Colonic mucosa (tissue), 4 donors: ENCODE results near the gene IL1RAP. TPM values are rescaled to one million over a fixed set of nuclear protein-coding genes. Genes with fewer than 3 reads are reported as not detected.

Source experiments
- DNase-seq: peaks from one replicate; pipeline ENCODE4 v3.0.0-alpha.2; 2020
- H3K27ac ChIP-seq: fragments of 200-600 bp; one replicate; pipeline ENCODE4 v1.8.0; 2021
- H3K27me3 ChIP-seq: fragments of 200-600 bp; one replicate; pipeline ENCODE4 v1.8.0; 2021
- H3K36me3 ChIP-seq: fragments of 200-600 bp; one replicate; pipeline ENCODE4 v1.8.0; 2021
- H3K4me1 ChIP-seq: fragments of 200-600 bp; one replicate; pipeline ENCODE4 v1.8.0; 2021; ENCODE audit warnings: mild to moderate bottlenecking
- H3K4me3 ChIP-seq: fragments of 200-600 bp; one replicate; pipeline ENCODE4 v1.8.0; 2021
- H3K9ac ChIP-seq, 2 donors: one replicate each; pipeline ENCODE4 v1.7.0; 2013; ENCODE audit warnings: control low read depth in 2 of 2, low read depth in 2 of 2, low read length in 2 of 2
- H3K9me3 ChIP-seq: fragments of 200-600 bp; one replicate; pipeline ENCODE4 v1.8.0; 2021
- CTCF ChIP-seq: fragments of 200-600 bp; IDR thresholded peaks from one replicate; pipeline ENCODE4 v1.8.0; 2022; ENCODE audit warnings: antibody characterized with exemption, mild to moderate bottlenecking
- intact Hi-C: fragments of 100-400 bp; cut with DNase I; formaldehyde crosslinking; loops from one replicate; pipeline ENCODE4 v1.14.1; 2022
- total RNA-seq, 2 donors: library from RNA; stranded (reverse); fragmentation: NEBNext Ultra II Directional in 1 of 2; extraction: Animal tissue kit (Norgen Biotek cat#: 25700) in 1 of 2; gene quantifications; one replicate each; pipeline ENCODE4 v1.2.1, GENCODE V29; 2021
- donor health status: healthy.
- donor health status: DM: no; HTN: no; CAD: no.
- donor health status: DM: no; HTN: no; CAD: no.

IL1RAP gene
- total RNA-seq, 2 donors from 2014 or later = 3.9 to 5.0 TPM

GRCh38 chr3:190619353-190619752 lies 105.5 kb downstream of the IL1RAP start:
- no peak for TF ChIP-seq CTCF
- H3K27ac ChIP-seq = no peak overlapping the region
- DNase-seq = no peak
- H3K27me3 ChIP-seq = no peaks in the 10 kb centered on the region
- H3K4me3 ChIP-seq = no peak overlapping the region
- intact Hi-C loops = no loop called here
- no peaks in the 10 kb centered on the region for H3K36me3 ChIP-seq
- H3K9me3 ChIP-seq = no peaks in the 10 kb centered on the region
- no peaks in the 10 kb centered on the region for H3K4me1 ChIP-seq
- H3K9ac ChIP-seq = no peak overlapping the region

GRCh38 chr3:190619761-190620160 lies 105.9 kb downstream of the IL1RAP start:
- TF ChIP-seq CTCF = no peak
- Histone ChIP-seq H3K9me3 (no peaks in the 10 kb centered on the region), H3K4me1 (no peaks in the 10 kb centered on the region), H3K27ac (no peak overlapping the region), H3K27me3 (no peaks in the 10 kb centered on the region), H3K36me3 (no peaks in the 10 kb centered on the region), H3K9ac (no peak overlapping the region), H3K4me3 (no peak overlapping the region)
- no peak for DNase-seq
- intact Hi-C loops = no loop called here

GRCh38 chr3:190620886-190621608 lies 107.2 kb downstream of the IL1RAP start:
- no peak for DNase-seq
- no peak overlapping the region for H3K9ac ChIP-seq
- no peaks in the 10 kb centered on the region for H3K4me1 ChIP-seq
- H3K4me3 ChIP-seq = no peak overlapping the region
- no peaks in the 10 kb centered on the region for H3K36me3 ChIP-seq
- intact Hi-C loops = no loop called here
- no peaks in the 10 kb centered on the region for H3K9me3 ChIP-seq
- no peaks in the 10 kb centered on the region for H3K27me3 ChIP-seq
- H3K27ac ChIP-seq = no peak overlapping the region
- no peak for TF ChIP-seq CTCF

GRCh38 chr3:190621927-190622326 lies 108.0 kb downstream of the IL1RAP start:
- H3K9me3 ChIP-seq = no peaks in the 10 kb centered on the region
- DNase-seq = no peak
- H3K4me1 ChIP-seq = no peaks in the 10 kb centered on the region
- H3K27ac ChIP-seq = no peak overlapping the region
- H3K27me3 ChIP-seq = no peaks in the 10 kb centered on the region
- H3K4me3 ChIP-seq = no peak overlapping the region
- intact Hi-C loops = no loop called here
- no peak for TF ChIP-seq CTCF
- H3K36me3 ChIP-seq = no peaks in the 10 kb centered on the region
- H3K9ac ChIP-seq = no peak overlapping the region

- TF ChIP-seq CTCF = no peak
- intact Hi-C loops = no loop called here
- no peaks in the 10 kb centered on the region for H3K27me3 ChIP-seq
These were observed 110.4 kb downstream of the IL1RAP start for GRCh38 chr3:190624282-190624681.

More at GRCh38 chr3:190624282-190624681, 110.4 kb downstream of the IL1RAP start:
- Histone ChIP-seq H3K9me3 (no peaks in the 10 kb centered on the region), H3K36me3 (no peaks in the 10 kb centered on the region), H3K4me1 (no peaks in the 10 kb centered on the region), H3K4me3 (no peak overlapping the region), H3K27ac (no peak overlapping the region), H3K9ac (no peak overlapping the region)
- no peak for DNase-seq
